Liver (tissue), 9 donors: ENCODE data around the gene GPR25. TPM values are rescaled to one million over a fixed set of nuclear protein-coding genes. Genes with fewer than 3 reads are reported as not detected.

Experiments
- DNase-seq: peaks from one replicate; pipeline ENCODE4 v3.0.0-alpha.2; 2017; ENCODE audit warnings: low spot score
- H3K27ac ChIP-seq, 2 donors: one replicate each; pipeline ENCODE4 v1.7.0; 2013; ENCODE audit warnings: inconsistent platforms in 2 of 2, low read length in 2 of 2, control low read depth in 1 of 2, low read depth in 1 of 2, mild to moderate bottlenecking in 1 of 2
- H3K27me3 ChIP-seq, 4 donors: one replicate each; pipeline versions ENCODE4 v1.6.1 to v1.7.0; 2013; ENCODE audit warnings: low read length in 3 of 4, inconsistent platforms in 1 of 4, mild to moderate bottlenecking in 1 of 4, moderate library complexity in 1 of 4; ENCODE audit not compliant: control insufficient read depth in 4 of 4, insufficient read depth in 4 of 4
- H3K36me3 ChIP-seq, 4 donors: one replicate each; pipeline versions ENCODE4 v1.6.1 to v1.7.0; 2013; ENCODE audit warnings: low read length in 3 of 4, mild to moderate bottlenecking in 3 of 4, low read depth in 1 of 4, moderate library complexity in 1 of 4; ENCODE audit not compliant: control insufficient read depth in 4 of 4, insufficient read depth in 3 of 4
- H3K4me1 ChIP-seq, 4 donors: one replicate each; pipeline versions ENCODE4 v1.6.1 to v1.7.0; 2013; ENCODE audit warnings: low read length in 3 of 4, mild to moderate bottlenecking in 3 of 4, moderate library complexity in 1 of 4; ENCODE audit not compliant: control insufficient read depth in 4 of 4, insufficient read depth in 4 of 4
- H3K4me3 ChIP-seq, 3 donors: one replicate each; pipeline versions ENCODE4 v1.6.1 to v1.7.0; 2013; ENCODE audit warnings: low read length in 3 of 3, control low read depth in 1 of 3, low read depth in 1 of 3, mild to moderate bottlenecking in 1 of 3
- H3K9ac ChIP-seq, 2 donors: one replicate each; pipeline ENCODE4 v1.7.0; 2013; ENCODE audit warnings: low read length in 2 of 2, mild to moderate bottlenecking in 2 of 2, moderate library complexity in 2 of 2, control low read depth in 1 of 2, low read depth in 1 of 2
- H3K9me3 ChIP-seq, 4 donors: one replicate each; pipeline versions ENCODE4 v1.6.1 to v1.7.0; 2013; ENCODE audit warnings: low read length in 3 of 4; ENCODE audit not compliant: control insufficient read depth in 4 of 4
- EGR1 ChIP-seq, 2 donors: IDR thresholded peaks; 2 replicates each; pipeline ENCODE4 v1.6.1; 2016 to 2018; ENCODE audit warnings: antibody characterized with exemption in 2 of 2, low read depth in 2 of 2
- FOXA1 ChIP-seq: IDR thresholded peaks from 2 replicates; pipeline ENCODE4 v1.6.1; 2016; ENCODE audit warnings: antibody characterized with exemption
- FOXA2 ChIP-seq: IDR thresholded peaks from 2 replicates; pipeline ENCODE4 v1.6.1; 2016; ENCODE audit warnings: antibody characterized with exemption
- GABPA ChIP-seq, 2 donors: IDR thresholded peaks in 1 of 2; conservative IDR thresholded peaks in 1 of 2; 2 replicates each; pipeline ENCODE4 v1.6.1; 2016; ENCODE audit warnings: antibody characterized with exemption in 2 of 2, mild to moderate bottlenecking in 1 of 2, moderate library complexity in 1 of 2
- HNF4A ChIP-seq, 2 donors: conservative IDR thresholded peaks; 2 replicates each; pipeline ENCODE4 v1.6.1; 2016; ENCODE audit warnings: antibody characterized with exemption in 2 of 2, mild to moderate bottlenecking in 2 of 2
- HNF4G ChIP-seq: IDR thresholded peaks from 2 replicates; pipeline ENCODE4 v1.6.1; 2016; ENCODE audit warnings: antibody characterized with exemption
- JUND ChIP-seq, 2 donors: IDR thresholded peaks; 2 replicates each; pipeline ENCODE4 v1.6.1; 2016; ENCODE audit warnings: antibody characterized with exemption in 2 of 2
- NR2F2 ChIP-seq: IDR thresholded peaks from 2 replicates; pipeline ENCODE4 v1.6.1; 2016; ENCODE audit warnings: antibody characterized with exemption
- RAD21 ChIP-seq, 2 donors: IDR thresholded peaks; 2 replicates each; pipeline ENCODE4 v1.6.1; 2016; ENCODE audit warnings: antibody characterized with exemption in 2 of 2, mild to moderate bottlenecking in 2 of 2
- RXRA ChIP-seq, 2 donors: IDR thresholded peaks; 2 replicates each; pipeline ENCODE4 v1.6.1; 2017 to 2018; ENCODE audit warnings: antibody characterized with exemption in 2 of 2, mild to moderate bottlenecking in 1 of 2
- SP1 ChIP-seq: IDR thresholded peaks from 2 replicates; pipeline ENCODE4 v1.6.1; 2018; ENCODE audit warnings: antibody characterized with exemption, mild to moderate bottlenecking
- YY1 ChIP-seq: IDR thresholded peaks from 2 replicates; pipeline ENCODE4 v1.6.1; 2016; ENCODE audit warnings: antibody characterized with exemption, mild to moderate bottlenecking
- WGBS: extraction: QIAGEN DNeasy Blood & Tissue Kit; methylation state at CpG from one replicate; pipeline ENCODE4 v1.1.7; 2013; 5-methylcytosine and 5-hydroxymethylcytosine counted together
- polyA plus RNA-seq, 2 donors: library from polyadenylated mRNA; stranded (reverse) in 1 of 2; unstranded in 1 of 2; fragments of 200-250 nt in 1 of 2; fragments of >200 nt in 1 of 2; fragmentation: Nextera tagmentation in 1 of 2; extraction: Ambion mirVana in 1 of 2; gene quantifications; one replicate each; pipeline versions ENCODE4 v1.2.1 to v1.2.3, GENCODE V29; 2013 to 2015
- total RNA-seq, 2 donors: library from RNA; depleted of rRNA; stranded (reverse); fragments of >200 nt; gene quantifications; one replicate each; pipeline ENCODE4 v1.2.3, GENCODE V29; 2014
- TF ChIP-seq, protein P1 (sequence below): IDR thresholded peaks from 2 replicates; pipeline ENCODE4 v1.6.1; 2016; ENCODE audit warnings: antibody characterized with exemption
- TF ChIP-seq, protein P2 (sequence below): IDR thresholded peaks from 2 replicates; pipeline ENCODE4 v1.6.1; 2016; ENCODE audit warnings: antibody characterized with exemption
- TF ChIP-seq, protein P3 (sequence below): IDR thresholded peaks from 2 replicates; pipeline ENCODE4 v1.6.1; 2016; ENCODE audit warnings: antibody characterized with exemption, mild to moderate bottlenecking
- TF ChIP-seq, protein P4 (sequence below): fragments of 150-350 bp; IDR thresholded peaks from 2 replicates; pipeline ENCODE4 v1.5.1; 2017; ENCODE audit warnings: improper control_type of control experiment, low read depth, low read length; ENCODE audit not compliant: missing input control
- TF ChIP-seq, protein P5 (sequence below): IDR thresholded peaks from 2 replicates; pipeline ENCODE4 v1.6.1; 2016; ENCODE audit warnings: antibody characterized with exemption
- donor health status: healthy.
- donor health status: healthy.
- donor health status: healthy.
- donor health status: healthy.
- donor health status: healthy.

Gene GPR25
- total and polyA plus RNA-seq, 4 donors = 0.08 to 0.13 TPM; not detected in 2

DNA sequence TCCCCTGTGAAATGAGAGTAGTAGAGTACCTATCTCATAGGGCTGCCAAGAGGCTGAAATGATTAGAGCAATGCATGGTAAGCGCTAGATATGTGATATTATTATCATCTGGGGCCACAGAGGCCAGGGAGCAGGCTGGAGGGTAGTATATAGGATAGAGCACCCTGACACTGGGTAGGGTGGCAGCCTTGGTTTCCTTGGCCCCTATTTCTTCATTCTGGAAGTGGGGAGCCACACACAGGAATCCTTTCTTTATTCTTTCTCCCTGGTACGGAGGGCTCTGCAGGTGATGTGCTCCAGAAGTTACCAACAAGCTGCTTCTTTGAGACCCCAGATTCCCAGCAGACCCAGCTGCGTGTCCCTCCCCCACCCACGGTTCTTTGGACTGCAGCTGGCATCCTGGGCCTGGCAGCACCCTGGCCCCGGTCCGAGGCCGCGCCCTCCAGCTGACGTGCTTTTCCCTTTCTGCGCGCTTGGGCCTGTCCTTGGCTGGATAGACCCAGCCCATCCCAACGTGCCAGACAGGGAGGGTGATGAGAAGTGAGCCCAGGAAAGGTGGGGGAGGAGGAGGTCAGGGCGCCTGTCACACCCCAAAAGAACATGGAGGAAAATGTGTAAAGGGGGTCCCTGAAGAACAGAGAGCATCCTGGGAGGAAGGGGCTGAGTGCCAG is 40.1 kb downstream of the GPR25 start:
- Histone ChIP-seq H3K4me1 (no peaks in the 10 kb centered on the region), H3K9me3 (no peaks in the 10 kb centered on the region), H3K9ac (no peak overlapping the region), H3K27ac (no peak overlapping the region), H3K27me3 (no peaks in the 10 kb centered on the region), H3K36me3 (no peaks in the 10 kb centered on the region), H3K4me3 (no peak overlapping the region)
- 90% methylated on average over 13 of the region's 13 CpGs for WGBS
- no peak for DNase-seq
- TF ChIP-seq NR2F2 = no peak
- TF ChIP-seq HNF4A (conservative IDR thresholded peaks at IDR 0.05) = no peak
- TF ChIP-seq FOXA1 = no peak
- no peak for TF ChIP-seq HNF4G
- no peak for TF ChIP-seq JUND (IDR thresholded peaks at IDR 0.05)
- TF ChIP-seq, protein P1, sequence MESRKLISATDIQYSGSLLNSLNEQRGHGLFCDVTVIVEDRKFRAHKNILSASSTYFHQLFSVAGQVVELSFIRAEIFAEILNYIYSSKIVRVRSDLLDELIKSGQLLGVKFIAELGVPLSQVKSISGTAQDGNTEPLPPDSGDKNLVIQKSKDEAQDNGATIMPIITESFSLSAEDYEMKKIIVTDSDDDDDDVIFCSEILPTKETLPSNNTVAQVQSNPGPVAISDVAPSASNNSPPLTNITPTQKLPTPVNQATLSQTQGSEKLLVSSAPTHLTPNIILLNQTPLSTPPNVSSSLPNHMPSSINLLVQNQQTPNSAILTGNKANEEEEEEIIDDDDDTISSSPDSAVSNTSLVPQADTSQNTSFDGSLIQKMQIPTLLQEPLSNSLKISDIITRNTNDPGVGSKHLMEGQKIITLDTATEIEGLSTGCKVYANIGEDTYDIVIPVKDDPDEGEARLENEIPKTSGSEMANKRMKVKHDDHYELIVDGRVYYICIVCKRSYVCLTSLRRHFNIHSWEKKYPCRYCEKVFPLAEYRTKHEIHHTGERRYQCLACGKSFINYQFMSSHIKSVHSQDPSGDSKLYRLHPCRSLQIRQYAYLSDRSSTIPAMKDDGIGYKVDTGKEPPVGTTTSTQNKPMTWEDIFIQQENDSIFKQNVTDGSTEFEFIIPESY = no peak
- TF ChIP-seq, protein P2, sequence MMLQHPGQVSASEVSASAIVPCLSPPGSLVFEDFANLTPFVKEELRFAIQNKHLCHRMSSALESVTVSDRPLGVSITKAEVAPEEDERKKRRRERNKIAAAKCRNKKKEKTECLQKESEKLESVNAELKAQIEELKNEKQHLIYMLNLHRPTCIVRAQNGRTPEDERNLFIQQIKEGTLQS = no peak
- no peak for TF ChIP-seq EGR1 (IDR thresholded peaks at IDR 0.05; ENCODE audit: low read depth in 2 of 2)
- TF ChIP-seq GABPA (IDR thresholded peaks at IDR 0.05 in 1 of 2, conservative IDR thresholded peaks at IDR 0.05 in 1 of 2) = no peak
- TF ChIP-seq SP1 = no peak
- TF ChIP-seq, protein P3, sequence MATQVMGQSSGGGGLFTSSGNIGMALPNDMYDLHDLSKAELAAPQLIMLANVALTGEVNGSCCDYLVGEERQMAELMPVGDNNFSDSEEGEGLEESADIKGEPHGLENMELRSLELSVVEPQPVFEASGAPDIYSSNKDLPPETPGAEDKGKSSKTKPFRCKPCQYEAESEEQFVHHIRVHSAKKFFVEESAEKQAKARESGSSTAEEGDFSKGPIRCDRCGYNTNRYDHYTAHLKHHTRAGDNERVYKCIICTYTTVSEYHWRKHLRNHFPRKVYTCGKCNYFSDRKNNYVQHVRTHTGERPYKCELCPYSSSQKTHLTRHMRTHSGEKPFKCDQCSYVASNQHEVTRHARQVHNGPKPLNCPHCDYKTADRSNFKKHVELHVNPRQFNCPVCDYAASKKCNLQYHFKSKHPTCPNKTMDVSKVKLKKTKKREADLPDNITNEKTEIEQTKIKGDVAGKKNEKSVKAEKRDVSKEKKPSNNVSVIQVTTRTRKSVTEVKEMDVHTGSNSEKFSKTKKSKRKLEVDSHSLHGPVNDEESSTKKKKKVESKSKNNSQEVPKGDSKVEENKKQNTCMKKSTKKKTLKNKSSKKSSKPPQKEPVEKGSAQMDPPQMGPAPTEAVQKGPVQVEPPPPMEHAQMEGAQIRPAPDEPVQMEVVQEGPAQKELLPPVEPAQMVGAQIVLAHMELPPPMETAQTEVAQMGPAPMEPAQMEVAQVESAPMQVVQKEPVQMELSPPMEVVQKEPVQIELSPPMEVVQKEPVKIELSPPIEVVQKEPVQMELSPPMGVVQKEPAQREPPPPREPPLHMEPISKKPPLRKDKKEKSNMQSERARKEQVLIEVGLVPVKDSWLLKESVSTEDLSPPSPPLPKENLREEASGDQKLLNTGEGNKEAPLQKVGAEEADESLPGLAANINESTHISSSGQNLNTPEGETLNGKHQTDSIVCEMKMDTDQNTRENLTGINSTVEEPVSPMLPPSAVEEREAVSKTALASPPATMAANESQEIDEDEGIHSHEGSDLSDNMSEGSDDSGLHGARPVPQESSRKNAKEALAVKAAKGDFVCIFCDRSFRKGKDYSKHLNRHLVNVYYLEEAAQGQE = no peak
- no peak for TF ChIP-seq RXRA (IDR thresholded peaks at IDR 0.05)
- TF ChIP-seq, protein P4, sequence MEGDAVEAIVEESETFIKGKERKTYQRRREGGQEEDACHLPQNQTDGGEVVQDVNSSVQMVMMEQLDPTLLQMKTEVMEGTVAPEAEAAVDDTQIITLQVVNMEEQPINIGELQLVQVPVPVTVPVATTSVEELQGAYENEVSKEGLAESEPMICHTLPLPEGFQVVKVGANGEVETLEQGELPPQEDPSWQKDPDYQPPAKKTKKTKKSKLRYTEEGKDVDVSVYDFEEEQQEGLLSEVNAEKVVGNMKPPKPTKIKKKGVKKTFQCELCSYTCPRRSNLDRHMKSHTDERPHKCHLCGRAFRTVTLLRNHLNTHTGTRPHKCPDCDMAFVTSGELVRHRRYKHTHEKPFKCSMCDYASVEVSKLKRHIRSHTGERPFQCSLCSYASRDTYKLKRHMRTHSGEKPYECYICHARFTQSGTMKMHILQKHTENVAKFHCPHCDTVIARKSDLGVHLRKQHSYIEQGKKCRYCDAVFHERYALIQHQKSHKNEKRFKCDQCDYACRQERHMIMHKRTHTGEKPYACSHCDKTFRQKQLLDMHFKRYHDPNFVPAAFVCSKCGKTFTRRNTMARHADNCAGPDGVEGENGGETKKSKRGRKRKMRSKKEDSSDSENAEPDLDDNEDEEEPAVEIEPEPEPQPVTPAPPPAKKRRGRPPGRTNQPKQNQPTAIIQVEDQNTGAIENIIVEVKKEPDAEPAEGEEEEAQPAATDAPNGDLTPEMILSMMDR = no peak
- no peak for TF ChIP-seq RAD21 (IDR thresholded peaks at IDR 0.05)

DNA sequence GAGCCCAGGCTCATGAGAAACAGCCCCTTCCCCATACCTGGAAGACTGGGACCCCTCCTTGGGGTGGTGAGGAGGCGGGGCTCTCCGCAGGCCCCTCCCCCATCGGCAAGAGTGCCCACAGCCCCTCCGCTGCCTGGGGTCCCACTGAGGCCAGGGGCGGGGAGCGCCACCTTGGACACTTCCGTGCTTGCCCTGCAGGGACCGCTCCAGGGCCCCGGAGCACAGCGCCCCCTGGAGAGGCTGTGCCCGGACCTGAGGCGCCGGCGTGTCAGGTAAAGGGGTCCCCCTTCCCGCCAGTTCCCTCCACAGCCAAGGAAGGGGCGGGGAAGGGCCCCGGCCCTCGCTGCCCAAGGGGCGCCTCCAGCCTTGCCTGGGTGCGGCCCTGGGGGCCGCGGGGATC is 43.4 kb downstream of the GPR25 start:
- no peak for DNase-seq
- H3K27me3 ChIP-seq = no peaks in the 10 kb centered on the region
- no peak overlapping the region for H3K27ac ChIP-seq
- no peak overlapping the region for H3K9ac ChIP-seq
- TF ChIP-seq, protein P3 = no peak
- TF ChIP-seq JUND (IDR thresholded peaks at IDR 0.05) (no peak), YY1 (no peak), NR2F2 (no peak), FOXA2 (no peak)
- TF ChIP-seq, protein P2 = no peak
- TF ChIP-seq, protein P5, sequence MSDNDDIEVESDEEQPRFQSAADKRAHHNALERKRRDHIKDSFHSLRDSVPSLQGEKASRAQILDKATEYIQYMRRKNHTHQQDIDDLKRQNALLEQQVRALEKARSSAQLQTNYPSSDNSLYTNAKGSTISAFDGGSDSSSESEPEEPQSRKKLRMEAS = no peak
- TF ChIP-seq, protein P1 = no peak
- 73% methylated on average over 22 of the region's 22 CpGs for WGBS
- H3K36me3 ChIP-seq = no peaks in the 10 kb centered on the region
- H3K9me3 ChIP-seq = no peaks in the 10 kb centered on the region
- no peaks in the 10 kb centered on the region for H3K4me1 ChIP-seq
- no peak overlapping the region for H3K4me3 ChIP-seq
